Activated CD8-positive, alpha-beta T cell treated with anti-CD3 and anti-CD28 coated beads for 36 hours (primary cell): ENCODE data around the gene NFKB1. TPM values are rescaled to one million over a fixed set of nuclear protein-coding genes. Genes with fewer than 3 reads are reported as not detected.

Experiments
- ATAC-seq: fragments of 200-7000 bp; cut with Tn5 transposase; one replicate; pipeline ENCODE4 v1.10.0; 2021; ENCODE audit warnings: mild to moderate bottlenecking, moderate library complexity
- CTCF ChIA-PET: fragments of 350-600 bp; sonication (Branson Sonifier 250); formaldehyde crosslinking; loops from one replicate; lab custom pipeline; 2021; ENCODE audit warnings: antibody characterized with exemption; lab: Charles Lee
- POLR2A ChIA-PET: fragments of 350-600 bp; sonication (Branson Sonifier 250); formaldehyde crosslinking; loops from one replicate; lab custom pipeline; 2021; ENCODE audit warnings: antibody characterized with exemption; lab: Charles Lee
- DNase-seq: peaks from one replicate; pipeline ENCODE4 v3.0.0-alpha.2; 2020
- H3K27ac Mint-ChIP-seq: one replicate; pipeline ENCODE4 v1.8.0; 2021; ENCODE audit warnings: mild to moderate bottlenecking, mixed read lengths
- H3K27me3 Mint-ChIP-seq: one replicate; pipeline ENCODE4 v1.8.0; 2021; ENCODE audit warnings: mixed read lengths
- H3K36me3 Mint-ChIP-seq: one replicate; pipeline ENCODE4 v1.8.0; 2021; ENCODE audit warnings: low read depth, mixed read lengths
- H3K4me1 Mint-ChIP-seq: one replicate; pipeline ENCODE4 v1.8.0; 2021; ENCODE audit warnings: low read depth, mixed read lengths
- H3K4me3 Mint-ChIP-seq: one replicate; pipeline ENCODE4 v1.8.0; 2021; ENCODE audit warnings: mild to moderate bottlenecking, moderate library complexity, mixed read lengths
- H3K9me3 Mint-ChIP-seq: one replicate; pipeline ENCODE4 v1.8.0; 2021; ENCODE audit warnings: mixed read lengths
- intact Hi-C: fragments of 100-400 bp; cut with micrococcal nuclease; formaldehyde crosslinking; loops from one replicate; pipeline ENCODE4 v1.10.0; 2022
- total RNA-seq, 2 experiments: library from RNA; stranded (reverse); gene quantifications; one replicate each; pipeline ENCODE4 v1.2.3, GENCODE V29; 2021
- TF ChIP-seq, protein P1 (sequence below): fragments of 200-600 bp; IDR thresholded peaks from one replicate; pipeline ENCODE4 v1.8.0; 2022; ENCODE audit warnings: antibody characterized with exemption, mild to moderate bottlenecking

Gene NFKB1
- total RNA-seq, 2 experiments from 2014 or later: 224 to 230 TPM

DNA sequence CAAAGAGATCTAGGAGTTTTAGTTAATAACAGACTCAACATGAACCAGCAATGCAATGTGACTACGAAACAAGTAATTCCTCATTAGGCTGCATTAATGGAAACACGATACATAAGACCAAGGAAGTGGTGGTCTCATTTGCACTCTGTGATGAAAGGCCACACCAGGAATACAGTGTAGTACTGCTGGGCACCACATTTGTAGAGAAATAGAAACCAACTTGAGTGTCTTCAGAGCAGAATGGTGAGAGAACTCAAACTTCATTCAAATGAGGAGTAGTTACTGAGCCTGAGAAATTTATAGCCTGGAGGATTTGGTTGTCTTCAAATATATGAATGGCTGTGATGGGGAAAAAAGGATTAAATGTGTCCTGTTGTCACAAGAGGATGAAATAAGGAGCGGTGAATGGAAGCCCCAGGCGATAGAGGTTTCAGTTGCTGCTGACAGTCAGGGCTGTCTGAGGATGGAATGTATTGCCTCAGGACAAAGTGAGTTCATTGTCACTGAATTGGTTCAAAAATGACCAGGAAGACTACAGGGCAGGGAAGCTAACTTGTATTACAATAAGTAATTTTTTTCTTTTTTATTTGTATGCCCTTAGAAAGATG lies 50.9 kb downstream of the NFKB1 start:
- POLR2A ChIA-PET: interaction anchor here (1.0 to 1.9 kb wide), 2 partner anchors 51 to 74 kb away, joined by 3 to 7 read pairs; partner anchors contain the start of gene NFKB1

DNA sequence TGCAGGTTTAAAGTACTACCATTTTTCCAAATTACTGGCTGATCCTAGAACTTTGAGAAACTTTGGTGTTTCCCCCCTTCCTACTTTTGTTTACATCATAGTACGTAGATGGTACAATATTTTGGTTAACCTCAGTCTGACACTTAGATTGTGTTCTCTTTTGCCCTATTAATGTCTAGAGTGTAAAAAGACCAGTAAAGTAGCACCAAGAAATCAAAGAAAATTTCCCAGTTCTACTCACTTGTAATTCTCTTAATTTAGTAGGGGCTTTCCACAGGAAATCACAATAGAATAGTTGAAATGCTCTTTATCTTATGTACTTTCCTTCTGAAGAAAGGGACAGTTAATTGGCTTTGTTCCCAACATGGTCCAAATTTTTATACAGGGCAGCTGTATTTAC lies 51.6 kb downstream of the NFKB1 start:
- ATAC-seq: peak; percentile 59
- H3K9me3 Mint-ChIP-seq: no peaks in the 10 kb centered on the region
- DNase-seq: no peak
- H3K4me1 Mint-ChIP-seq: peaks cover 48% of the 10 kb centered on the region
- peaks cover 41% of the 10 kb centered on the region for H3K36me3 Mint-ChIP-seq
- CTCF ChIA-PET: interaction anchor here (1.1 to 1.7 kb wide), 2 partner anchors 9 to 15 kb away, joined by 3 to 4 read pairs; no protein-coding TSS in a partner anchor
- peak overlapping the region; percentile 23 for H3K4me3 Mint-ChIP-seq
- TF ChIP-seq, protein P1, sequence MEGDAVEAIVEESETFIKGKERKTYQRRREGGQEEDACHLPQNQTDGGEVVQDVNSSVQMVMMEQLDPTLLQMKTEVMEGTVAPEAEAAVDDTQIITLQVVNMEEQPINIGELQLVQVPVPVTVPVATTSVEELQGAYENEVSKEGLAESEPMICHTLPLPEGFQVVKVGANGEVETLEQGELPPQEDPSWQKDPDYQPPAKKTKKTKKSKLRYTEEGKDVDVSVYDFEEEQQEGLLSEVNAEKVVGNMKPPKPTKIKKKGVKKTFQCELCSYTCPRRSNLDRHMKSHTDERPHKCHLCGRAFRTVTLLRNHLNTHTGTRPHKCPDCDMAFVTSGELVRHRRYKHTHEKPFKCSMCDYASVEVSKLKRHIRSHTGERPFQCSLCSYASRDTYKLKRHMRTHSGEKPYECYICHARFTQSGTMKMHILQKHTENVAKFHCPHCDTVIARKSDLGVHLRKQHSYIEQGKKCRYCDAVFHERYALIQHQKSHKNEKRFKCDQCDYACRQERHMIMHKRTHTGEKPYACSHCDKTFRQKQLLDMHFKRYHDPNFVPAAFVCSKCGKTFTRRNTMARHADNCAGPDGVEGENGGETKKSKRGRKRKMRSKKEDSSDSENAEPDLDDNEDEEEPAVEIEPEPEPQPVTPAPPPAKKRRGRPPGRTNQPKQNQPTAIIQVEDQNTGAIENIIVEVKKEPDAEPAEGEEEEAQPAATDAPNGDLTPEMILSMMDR: no peak
- H3K27ac Mint-ChIP-seq: peak overlapping the region; percentile 79
- POLR2A ChIA-PET: interaction anchor here (1.0 to 1.9 kb wide), 2 partner anchors 52 to 73 kb away, joined by 3 to 7 read pairs; partner anchors contain the start of gene NFKB1
- no peaks in the 10 kb centered on the region for H3K27me3 Mint-ChIP-seq
- intact Hi-C loops: no loop called here

More for the DNA sequence above, 50.9 kb downstream of the NFKB1 start:
- TF ChIP-seq, protein P1: no peak
- H3K4me1 Mint-ChIP-seq: peaks cover 51% of the 10 kb centered on the region
- peak overlapping the region; percentile 79 for H3K27ac Mint-ChIP-seq
- peak overlapping the region; percentile 2 for H3K4me3 Mint-ChIP-seq
- H3K36me3 Mint-ChIP-seq: peaks cover 42% of the 10 kb centered on the region
- no peak for DNase-seq
- H3K27me3 Mint-ChIP-seq: no peaks in the 10 kb centered on the region
- intact Hi-C loops: no loop called here
- no peaks in the 10 kb centered on the region for H3K9me3 Mint-ChIP-seq
- CTCF ChIA-PET: interaction anchor here (1.1 to 1.7 kb wide), 2 partner anchors 8 to 14 kb away, joined by 3 to 4 read pairs; no protein-coding TSS in a partner anchor
- peak; percentile 25 for ATAC-seq

DNA sequence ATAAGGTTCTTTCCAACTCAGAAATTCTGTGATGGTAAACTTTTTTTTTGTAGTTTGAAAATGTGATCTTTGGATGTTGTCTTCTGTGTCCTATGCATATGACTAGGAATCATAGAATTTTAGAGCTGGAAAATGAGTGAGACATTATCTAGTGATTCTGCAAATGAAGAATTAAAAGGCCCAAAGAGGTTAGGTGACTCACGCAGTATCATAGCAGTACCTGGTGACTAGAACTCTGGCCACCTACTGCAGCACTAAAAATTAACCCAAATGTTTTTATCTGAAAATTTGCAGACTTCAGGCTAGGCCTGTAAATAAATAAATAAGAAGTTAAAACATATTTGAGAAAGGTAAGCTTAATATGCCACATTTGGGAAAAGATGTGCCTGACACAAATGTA lies 52.8 kb downstream of the NFKB1 start:
- intact Hi-C loops: no loop called here
- DNase-seq: no peak
- peak; percentile 19 for ATAC-seq
- Mint-ChIP-seq H3K27me3 (no peaks in the 10 kb centered on the region), H3K4me1 (peaks cover 43% of the 10 kb centered on the region), H3K4me3 (no peak overlapping the region), H3K36me3 (peaks cover 43% of the 10 kb centered on the region), H3K27ac (peak overlapping the region; percentile 77), H3K9me3 (no peaks in the 10 kb centered on the region)
- POLR2A ChIA-PET: interaction anchor here (1.0 to 1.3 kb wide), 2 partner anchors 9 to 20 kb away, joined by 3 read pairs; no protein-coding TSS in a partner anchor
- TF ChIP-seq, protein P1: no peak
- CTCF ChIA-PET: no interaction called here

- peak overlapping the region; percentile 5 for H3K27ac Mint-ChIP-seq
- ChIA-PET POLR2A (interaction anchor here (1.0 to 1.3 kb wide), 3 partner anchors 8 to 22 kb away, joined by 3 read pairs; no protein-coding TSS in a partner anchor), CTCF (interaction anchor here (1.9 kb wide), 1 partner anchor 8 kb away, joined by 7 read pairs; no protein-coding TSS in a partner anchor)
- H3K4me3 Mint-ChIP-seq: no peak overlapping the region
- intact Hi-C loops: no loop called here
- no peaks in the 10 kb centered on the region for H3K9me3 Mint-ChIP-seq
- peaks cover 42% of the 10 kb centered on the region for H3K4me1 Mint-ChIP-seq
- DNase-seq: no peak
- TF ChIP-seq, protein P1: no peak
- H3K27me3 Mint-ChIP-seq: no peaks in the 10 kb centered on the region
- ATAC-seq: no peak
- H3K36me3 Mint-ChIP-seq: peaks cover 45% of the 10 kb centered on the region
These were observed 53.3 kb downstream of the NFKB1 start for GRCh38 chr4:102554482-102554881.

DNA sequence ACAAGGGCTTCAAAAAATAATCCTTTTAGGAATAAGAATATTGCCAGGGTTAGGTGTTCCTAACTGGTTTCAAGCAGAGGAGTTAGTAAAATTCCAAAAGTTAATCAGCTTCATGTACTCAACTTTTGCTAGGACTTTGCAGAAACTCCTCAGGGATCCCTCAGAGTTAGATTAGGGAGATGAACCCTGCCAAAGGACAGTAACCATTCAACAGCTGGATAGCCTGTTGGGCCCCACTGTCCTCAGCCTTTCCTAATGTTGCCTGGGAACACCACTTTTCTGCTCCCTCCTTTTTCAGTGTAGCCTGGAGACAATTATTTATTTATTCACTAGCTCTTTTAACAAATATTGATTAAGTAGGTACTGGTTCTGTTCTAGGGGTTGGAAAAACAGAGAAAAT lies 53.8 kb downstream of the NFKB1 start:
- no peak overlapping the region for H3K4me3 Mint-ChIP-seq
- H3K36me3 Mint-ChIP-seq: peaks cover 42% of the 10 kb centered on the region
- POLR2A ChIA-PET: interaction anchor here (0.6 to 1.2 kb wide), 4 partner anchors 21 to 32 kb away, joined by 3 read pairs; no protein-coding TSS in a partner anchor
- peaks cover 40% of the 10 kb centered on the region for H3K4me1 Mint-ChIP-seq
- intact Hi-C loops: no loop called here
- no peak overlapping the region for H3K27ac Mint-ChIP-seq
- no peaks in the 10 kb centered on the region for H3K27me3 Mint-ChIP-seq
- DNase-seq (no peak), ATAC-seq (no peak)
- no peaks in the 10 kb centered on the region for H3K9me3 Mint-ChIP-seq
- CTCF ChIA-PET: interaction anchor here (1.1 to 1.9 kb wide), 2 partner anchors 9 to 15 kb away, joined by 3 to 7 read pairs; no protein-coding TSS in a partner anchor
- TF ChIP-seq, protein P1: no peak
